DOHH2 (cell line): ENCODE data around the gene AUH.

Experiments used
- H3F3A ChIP-seq: fragments of 200-600 bp; sonication (generic), shearing (Covaris generic); 2 replicates; pipeline ENCODE4 v1.6.0; 2016; ENCODE audit warnings: antibody characterized with exemption, mild to moderate bottlenecking; ENCODE audit not compliant: control insufficient read depth, insufficient read depth
- H3K27ac ChIP-seq: fragments of 200-600 bp; sonication (generic); 2 replicates; pipeline ENCODE4 v1.5.1; 2014; ENCODE audit warnings: low read depth, mild to moderate bottlenecking, low read length, moderate library complexity
- H3K27me3 ChIP-seq: fragments of 200-600 bp; sonication (generic); 2 replicates; pipeline ENCODE4 v1.6.1; 2014; ENCODE audit warnings: mild to moderate bottlenecking, low read length, mixed read lengths; ENCODE audit not compliant: control insufficient read depth
- H3K36me3 ChIP-seq: fragments of 200-600 bp; sonication (generic); 2 replicates; pipeline ENCODE4 v1.6.1; 2014; ENCODE audit warnings: mild to moderate bottlenecking, low read length, moderate library complexity, mixed read lengths; ENCODE audit not compliant: control insufficient read depth
- H3K4me1 ChIP-seq: fragments of 200-600 bp; sonication (generic); 2 replicates; pipeline ENCODE4 v1.6.1; 2014; ENCODE audit warnings: mild to moderate bottlenecking, low read length, mixed read lengths; ENCODE audit not compliant: control insufficient read depth
- H3K4me2 ChIP-seq: fragments of 200-600 bp; sonication (generic); 2 replicates; pipeline ENCODE4 v1.6.0; 2014; ENCODE audit warnings: mild to moderate bottlenecking, low read length, moderate library complexity
- H3K4me3 ChIP-seq: fragments of 200-600 bp; sonication (generic); 2 replicates; pipeline ENCODE4 v1.5.1; 2014; ENCODE audit warnings: mild to moderate bottlenecking, low read length, mixed read lengths
- H3K79me2 ChIP-seq: fragments of 200-600 bp; sonication (generic); 2 replicates; pipeline ENCODE4 v1.6.1; 2014; ENCODE audit warnings: mild to moderate bottlenecking, low read length, mixed read lengths; ENCODE audit not compliant: control insufficient read depth
- H3K9me2 ChIP-seq: fragments of 200-600 bp; sonication (generic); replicated peaks from 2 replicates; pipeline ENCODE4 v1.6.1; 2014; ENCODE audit warnings: mild to moderate bottlenecking, low read length, mixed read lengths; ENCODE audit not compliant: control insufficient read depth
- H3K9me3 ChIP-seq: fragments of 200-600 bp; sonication (generic); 2 replicates; pipeline ENCODE4 v1.6.1; 2014; ENCODE audit warnings: antibody characterized with exemption, low read length, mixed read lengths; ENCODE audit not compliant: control insufficient read depth, insufficient read depth
- H4K20me1 ChIP-seq: fragments of 200-600 bp; sonication (generic); 2 replicates; pipeline ENCODE4 v1.6.0; 2014; ENCODE audit warnings: low read depth, mild to moderate bottlenecking, antibody characterized with exemption, low read length, moderate library complexity; ENCODE audit not compliant: control insufficient read depth, insufficient read depth
- EZH2phosphoT487 ChIP-seq: fragments of 200-600 bp; sonication (generic); IDR thresholded peaks from 2 replicates; pipeline ENCODE4 v1.6.1; 2017; ENCODE audit warnings: borderline replicate concordance, mild to moderate bottlenecking, antibody characterized with exemption, low read length, moderate library complexity, mixed read lengths
- TF ChIP-seq, protein P1 (sequence below): fragments of 200-600 bp; sonication (generic); IDR thresholded peaks from one replicate; pipeline ENCODE4 v1.5.1; 2014; ENCODE audit warnings: antibody characterized with exemption, mild to moderate bottlenecking, low read depth, low read length; ENCODE audit not compliant: poor library complexity, severe bottlenecking

The AUH gene

DNA sequence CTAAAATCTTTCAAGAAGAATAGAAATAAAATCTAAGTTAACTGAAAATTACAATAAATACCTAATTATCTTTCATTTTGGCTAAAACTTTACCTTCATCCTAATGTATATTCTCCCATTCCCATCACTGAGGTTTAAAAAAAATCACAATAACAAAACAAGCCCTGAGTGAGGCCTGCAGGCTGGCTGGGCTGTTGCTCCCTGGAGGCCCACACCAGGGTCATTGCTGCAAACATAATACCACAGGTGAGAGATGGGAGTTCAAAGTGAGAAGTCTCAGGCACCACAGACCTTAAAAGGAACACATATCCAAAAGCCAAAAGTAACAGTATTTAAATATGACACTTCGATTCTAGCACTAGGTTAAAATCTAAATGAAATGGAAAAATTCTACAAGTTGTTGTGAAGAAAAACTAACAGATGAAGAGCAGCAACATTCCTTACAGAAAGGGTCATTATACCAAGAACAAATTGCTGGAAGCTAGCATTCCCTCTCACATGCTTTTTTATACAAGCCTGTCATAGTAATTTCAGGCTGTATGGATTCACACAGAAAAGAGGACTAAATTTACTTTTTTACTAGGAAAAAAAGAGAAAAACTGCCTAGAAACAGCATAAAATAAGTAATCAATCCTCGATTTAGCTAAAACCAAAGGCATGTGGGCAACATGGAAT lies 57.8 kb downstream of the AUH start:
- H3K27ac ChIP-seq: no peak overlapping the region
- H3K4me1 ChIP-seq: peaks cover 45% of the 10 kb centered on the region
- no peaks in the 10 kb centered on the region for H3F3A ChIP-seq
- no peaks in the 10 kb centered on the region for H4K20me1 ChIP-seq
- H3K9me2 ChIP-seq: no peaks in the 10 kb centered on the region
- H3K4me2 ChIP-seq: no peak overlapping the region
- H3K36me3 ChIP-seq: 0 out of 2 replicates have a peak, but pooled peaks cover 3% of the 10 kb centered on the region
- TF ChIP-seq EZH2phosphoT487: no peak
- TF ChIP-seq, protein P1, sequence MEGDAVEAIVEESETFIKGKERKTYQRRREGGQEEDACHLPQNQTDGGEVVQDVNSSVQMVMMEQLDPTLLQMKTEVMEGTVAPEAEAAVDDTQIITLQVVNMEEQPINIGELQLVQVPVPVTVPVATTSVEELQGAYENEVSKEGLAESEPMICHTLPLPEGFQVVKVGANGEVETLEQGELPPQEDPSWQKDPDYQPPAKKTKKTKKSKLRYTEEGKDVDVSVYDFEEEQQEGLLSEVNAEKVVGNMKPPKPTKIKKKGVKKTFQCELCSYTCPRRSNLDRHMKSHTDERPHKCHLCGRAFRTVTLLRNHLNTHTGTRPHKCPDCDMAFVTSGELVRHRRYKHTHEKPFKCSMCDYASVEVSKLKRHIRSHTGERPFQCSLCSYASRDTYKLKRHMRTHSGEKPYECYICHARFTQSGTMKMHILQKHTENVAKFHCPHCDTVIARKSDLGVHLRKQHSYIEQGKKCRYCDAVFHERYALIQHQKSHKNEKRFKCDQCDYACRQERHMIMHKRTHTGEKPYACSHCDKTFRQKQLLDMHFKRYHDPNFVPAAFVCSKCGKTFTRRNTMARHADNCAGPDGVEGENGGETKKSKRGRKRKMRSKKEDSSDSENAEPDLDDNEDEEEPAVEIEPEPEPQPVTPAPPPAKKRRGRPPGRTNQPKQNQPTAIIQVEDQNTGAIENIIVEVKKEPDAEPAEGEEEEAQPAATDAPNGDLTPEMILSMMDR: no peak
- H3K9me3 ChIP-seq: no peaks in the 10 kb centered on the region
- no peaks in the 10 kb centered on the region for H3K27me3 ChIP-seq
- H3K79me2 ChIP-seq: no peaks in the 10 kb centered on the region
- no peak overlapping the region for H3K4me3 ChIP-seq

DNA sequence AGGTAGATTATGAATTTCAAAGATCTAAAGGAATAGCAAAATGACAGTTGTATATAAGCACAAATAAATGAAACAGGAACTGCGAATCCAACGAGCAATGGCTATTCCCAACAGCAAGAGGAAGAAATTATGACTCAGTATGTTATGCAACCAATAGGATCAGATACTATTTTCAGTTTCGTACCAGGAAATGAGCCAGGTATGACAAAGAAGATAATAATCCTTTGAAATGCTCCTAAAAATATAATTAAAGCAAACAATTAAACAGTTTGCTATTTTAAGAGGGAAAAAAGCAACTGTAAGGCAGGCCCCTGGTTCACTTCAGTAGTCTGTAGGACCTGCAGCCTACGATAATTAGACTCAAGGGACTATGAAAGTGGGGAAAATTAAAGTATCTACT lies 58.9 kb downstream of the AUH start:
- Histone ChIP-seq H3K27me3 (no peaks in the 10 kb centered on the region), H3K9me3 (no peaks in the 10 kb centered on the region), H3K9me2 (no peaks in the 10 kb centered on the region), H3K79me2 (no peaks in the 10 kb centered on the region), H3K4me3 (no peak overlapping the region), H3K36me3 (0 out of 2 replicates have a peak, but pooled peaks cover 3% of the 10 kb centered on the region), H3K4me1 (peaks cover 38% of the 10 kb centered on the region), H3K4me2 (no peak overlapping the region), H3F3A (no peaks in the 10 kb centered on the region), H3K27ac (no peak overlapping the region), H4K20me1 (no peaks in the 10 kb centered on the region)
- no peak for TF ChIP-seq EZH2phosphoT487
- TF ChIP-seq, protein P1: no peak

DNA sequence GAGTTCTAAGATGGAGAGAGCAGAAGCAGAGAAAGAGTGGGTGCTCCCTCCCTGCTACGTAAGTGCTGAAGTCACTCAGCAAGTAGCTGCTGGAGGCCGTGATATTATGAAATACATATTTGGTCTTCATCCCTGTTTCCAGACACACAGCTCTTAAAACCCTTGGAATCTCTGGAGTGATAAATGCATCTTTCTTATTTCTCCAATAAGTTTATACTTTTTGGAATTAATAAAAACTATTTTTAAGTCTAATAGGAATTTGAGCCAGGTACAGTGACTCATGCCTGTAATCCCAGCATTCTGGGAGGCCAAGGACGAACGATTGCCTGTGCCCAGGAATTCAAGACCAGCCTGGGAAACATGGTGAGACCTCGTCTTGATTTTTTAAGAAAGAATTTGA lies 60.6 kb downstream of the AUH start:
- Histone ChIP-seq H3K4me3 (no peak overlapping the region), H3K4me2 (no peak overlapping the region), H3K9me2 (no peaks in the 10 kb centered on the region), H3K36me3 (peaks cover 9% of the 10 kb centered on the region; the same call in 1 of the 2 replicates), H3K27me3 (no peaks in the 10 kb centered on the region), H3K9me3 (no peaks in the 10 kb centered on the region), H3K27ac (no peak overlapping the region), H4K20me1 (no peaks in the 10 kb centered on the region), H3K4me1 (peaks cover 38% of the 10 kb centered on the region), H3F3A (no peaks in the 10 kb centered on the region), H3K79me2 (no peaks in the 10 kb centered on the region)
- TF ChIP-seq, protein P1: no peak
- no peak for TF ChIP-seq EZH2phosphoT487
